GM12878 (cell line): ENCODE data around the gene REV3L. TPM values are rescaled to one million over a fixed set of nuclear protein-coding genes. Genes with fewer than 3 reads are reported as not detected.

Experiments used
- ATAC-seq: fragments of 200-7000 bp; cut with Tn5 transposase; 3 replicates; pipeline ENCODE4 v1.9.1; 2020; ENCODE audit warnings: mild to moderate bottlenecking, moderate library complexity
- BruUV-seq: library from RNA; stranded (reverse); fragments of 400-500 nt; replicated peaks from 2 replicates; lab custom pipeline; 2021; lab: Mats Ljungman, UMichigan
- CTCF ChIA-PET: fragments of 300-600 bp; sonication (Branson Sonifier 250); formaldehyde crosslinking; extraction: SDS; loops from one replicate; lab custom pipeline; 2021; ENCODE audit warnings: inconsistent platforms; lab: Yijun Ruan, JAX
- POLR2A ChIA-PET: fragments of 350-600 bp; formaldehyde crosslinking; extraction: SDS; loops from one replicate; lab custom pipeline; 2021; ENCODE audit warnings: inconsistent platforms; lab: Charles Lee
- RAD21 ChIA-PET: fragments of 300-600 bp; sonication (Branson Sonifier 250); formaldehyde crosslinking; loops from one replicate; lab custom pipeline; 2023; ENCODE audit warnings: antibody characterized with exemption; ENCODE audit not compliant: unreplicated experiment; lab: Charles Lee
- SMC1A ChIA-PET: fragments of 300-600 bp; sonication (Branson Sonifier 250); formaldehyde crosslinking; loops from one replicate; lab custom pipeline; 2023; ENCODE audit not compliant: unreplicated experiment, uncharacterized antibody; lab: Charles Lee
- DNase-seq: peaks from one replicate; pipeline ENCODE4 v3.0.0-alpha.2; 2011; ENCODE audit warnings: low read depth, low spot score
- FAIRE-seq: peaks from 3 replicates; lab custom pipeline; 2011; peaks lifted over from hg19 to GRCh38; lab: Jason Lieb, UNC
- H2AFZ ChIP-seq: 2 replicates; pipeline ENCODE4 v1.6.0; 2011; ENCODE audit warnings: low read depth, low read length, control low read depth; ENCODE audit not compliant: control insufficient read depth
- H3K27ac ChIP-seq: 2 replicates; pipeline ENCODE4 v1.5.1; 2011; ENCODE audit warnings: control low read depth; ENCODE audit not compliant: control insufficient read depth, insufficient read depth
- H3K27me3 ChIP-seq, 2 experiments: replicated peaks in 1 of 2; 2 replicates each; pipeline versions ENCODE4 v1.6.0 to v1.6.1; 2011; ENCODE audit warnings: low read length in 1 of 2; ENCODE audit not compliant: control insufficient read depth in 2 of 2, insufficient read depth in 2 of 2
- H3K36me3 ChIP-seq, 2 experiments: 2 replicates each; pipeline ENCODE4 v1.5.1; 2011; ENCODE audit warnings: low read length in 1 of 2; ENCODE audit not compliant: control insufficient read depth in 2 of 2, insufficient read depth in 2 of 2
- H3K4me1 ChIP-seq: 2 replicates; pipeline ENCODE4 v1.6.1; 2011; ENCODE audit warnings: mild to moderate bottlenecking, low read length, moderate library complexity, mixed read lengths; ENCODE audit not compliant: control insufficient read depth, insufficient read depth
- H3K4me2 ChIP-seq: 2 replicates; pipeline ENCODE4 v1.6.0; 2011; ENCODE audit warnings: control low read depth; ENCODE audit not compliant: control insufficient read depth, insufficient read depth
- H3K4me3 ChIP-seq: fragments of 200-600 bp; sonication (generic); 2 replicates; pipeline ENCODE4 v1.5.1; 2016
- H3K79me2 ChIP-seq: 2 replicates; pipeline ENCODE4 v1.6.0; 2011; ENCODE audit warnings: low read length; ENCODE audit not compliant: control insufficient read depth, insufficient read depth
- H3K9ac ChIP-seq: 2 replicates; pipeline ENCODE4 v1.8.0; 2011; ENCODE audit warnings: low read length, control low read depth, mixed read lengths; ENCODE audit not compliant: control insufficient read depth, insufficient read depth
- H3K9me3 ChIP-seq: replicated peaks from 3 replicates; pipeline ENCODE4 v1.5.1; 2011; ENCODE audit warnings: mild to moderate bottlenecking, low read length; ENCODE audit not compliant: control insufficient read depth, insufficient read depth
- H4K20me1 ChIP-seq: 2 replicates; pipeline ENCODE4 v1.6.0; 2011; ENCODE audit not compliant: control insufficient read depth, insufficient read depth
- MXI1 ChIP-seq: fragments of 150-350 bp; IDR thresholded peaks from 2 replicates; pipeline ENCODE4 v1.6.1; 2011; ENCODE audit warnings: low read depth, mild to moderate bottlenecking, inconsistent platforms, low read length, improper control_type of control experiment
- WGBS: methylation state at CpG from one replicate; pipeline ENCODE4 v1.1.6; 2016; ENCODE audit warnings: low lambda C conversion rate; ENCODE audit not compliant: insufficient replicate concordance, insufficient coverage; ENCODE audit errors: missing lambda C conversion rate; 5-methylcytosine and 5-hydroxymethylcytosine counted together
- in situ Hi-C: fragments of 300-500 bp; cut with MboI; formaldehyde crosslinking; loops from 9 replicates; pipeline ENCODE4 v1.14.3; 2018; ENCODE audit warnings: mixed read lengths
- intact Hi-C: fragments of 100-400 bp; cut with micrococcal nuclease; formaldehyde crosslinking; loops from one replicate; pipeline ENCODE4 v1.14.2; 2022; ENCODE audit not compliant: unreplicated experiment
- polyA plus RNA-seq, 11 experiments: library from polyadenylated mRNA; depleted of rRNA in 4 of 11; unstranded in 6 of 11; stranded (reverse) in 5 of 11; fragments of >200 nt; fragmentation: Nextera tagmentation in 4 of 11; fragmentation: Illumina TruSeq in 1 of 11; extraction: Ambion mirVana in 4 of 11; extraction: Trizol in 1 of 11; gene quantifications; 1 replicate in 1 of 11; 2 replicates in 10 of 11; pipeline versions ENCODE4 v1.2.1 to v1.2.3, GENCODE V29; 2011 to 2016; ENCODE audit warnings: inconsistent platforms in 2 of 11, missing spikeins in 2 of 11, low read depth in 1 of 11
- total RNA-seq, 4 experiments: library from RNA; depleted of rRNA in 3 of 4; stranded (reverse); fragments of >200 nt in 3 of 4; fragmentation: Illumina TruSeq in 1 of 4; extraction: Trizol in 1 of 4; gene quantifications; 2 replicates each; pipeline versions ENCODE4 v1.2.1 to v1.2.3, GENCODE V29; 2013 to 2021
- TF ChIP-seq, protein P1 (sequence below): fragments of 450-650 bp; IDR thresholded peaks from 2 replicates; pipeline ENCODE4 v1.6.1; 2018; ENCODE audit warnings: borderline replicate concordance, mild to moderate bottlenecking; ENCODE audit not compliant: partially characterized antibody

Gene REV3L
- total and polyA plus RNA-seq, 10 of the 15 experiments (the other 5 are each of a cell fraction or from before 2014, with no cell fraction given): 7.6 to 33.6 (median 21.5) TPM

- H3K36me3 ChIP-seq: peaks cover 5 to 29% of the 10 kb centered on the region in 2 experiments
- H3K79me2 ChIP-seq: no peaks in the 10 kb centered on the region
- no peaks in the 10 kb centered on the region for H3K27me3 ChIP-seq
- H2AFZ ChIP-seq: no peak overlapping the region
- no peak overlapping the region for H3K9ac ChIP-seq
- POLR2A ChIA-PET: no interaction called here
- intact Hi-C loops (no loop called here), in situ Hi-C loops (no loop called here)
- no peak for FAIRE-seq
- RAD21 ChIA-PET: interaction anchor here (1.7 kb wide), 1 partner anchor 202 kb away, joined by 4 read pairs; no protein-coding TSS in a partner anchor
- CTCF ChIA-PET: no interaction called here
- H3K4me2 ChIP-seq: no peak overlapping the region
- 94% methylated on average over 2 of the region's 2 CpGs for WGBS
- H3K9me3 ChIP-seq: peaks cover 23% of the 10 kb centered on the region
- no peaks in the 10 kb centered on the region for H4K20me1 ChIP-seq
- no peaks in the 10 kb centered on the region for H3K4me1 ChIP-seq
- SMC1A ChIA-PET: interaction anchor here (1.4 kb wide), 1 partner anchor 311 kb away, joined by 4 read pairs; no protein-coding TSS in a partner anchor
- DNase-seq: no peak
- no peak for ATAC-seq
- H3K27ac ChIP-seq: no peak overlapping the region
- no TSS peak for BruUV-seq
- H3K4me3 ChIP-seq: no peak overlapping the region
- no peak for TF ChIP-seq MXI1
- TF ChIP-seq, protein P1, sequence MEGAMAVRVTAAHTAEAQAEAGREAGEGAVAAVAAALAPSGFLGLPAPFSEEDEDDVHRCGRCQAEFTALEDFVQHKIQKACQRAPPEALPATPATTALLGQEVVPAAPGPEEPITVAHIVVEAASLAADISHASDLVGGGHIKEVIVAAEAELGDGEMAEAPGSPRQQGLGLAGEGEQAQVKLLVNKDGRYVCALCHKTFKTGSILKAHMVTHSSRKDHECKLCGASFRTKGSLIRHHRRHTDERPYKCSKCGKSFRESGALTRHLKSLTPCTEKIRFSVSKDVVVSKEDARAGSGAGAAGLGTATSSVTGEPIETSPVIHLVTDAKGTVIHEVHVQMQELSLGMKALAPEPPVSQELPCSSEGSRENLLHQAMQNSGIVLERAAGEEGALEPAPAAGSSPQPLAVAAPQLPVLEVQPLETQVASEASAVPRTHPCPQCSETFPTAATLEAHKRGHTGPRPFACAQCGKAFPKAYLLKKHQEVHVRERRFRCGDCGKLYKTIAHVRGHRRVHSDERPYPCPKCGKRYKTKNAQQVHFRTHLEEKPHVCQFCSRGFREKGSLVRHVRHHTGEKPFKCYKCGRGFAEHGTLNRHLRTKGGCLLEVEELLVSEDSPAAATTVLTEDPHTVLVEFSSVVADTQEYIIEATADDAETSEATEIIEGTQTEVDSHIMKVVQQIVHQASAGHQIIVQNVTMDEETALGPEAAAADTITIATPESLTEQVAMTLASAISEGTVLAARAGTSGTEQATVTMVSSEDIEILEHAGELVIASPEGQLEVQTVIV: no peak
- TF ChIP-seq, all 136 proteins: peak for 0
Observed at GRCh38 chr6:111276335-111276734, 206.7 kb downstream of the REV3L start.
